Spleen (tissue), 11 donors: ENCODE measurements around the gene ARHGAP25. TPM values are rescaled to one million over a fixed set of nuclear protein-coding genes. Genes with fewer than 3 reads are reported as not detected.

Source experiments
- DNase-seq: peaks from one replicate; pipeline ENCODE4 v3.0.0-alpha.2; 2020
- H3K27ac ChIP-seq, 8 donors: fragments of 200-600 bp; sonication (generic) in 7 of 8; 1 replicate in 4 of 8; 2 replicates in 4 of 8; pipeline versions ENCODE4 v1.5.0 to v1.8.0; 2016 to 2021; ENCODE audit warnings: inconsistent platforms in 4 of 8, mild to moderate bottlenecking in 4 of 8, moderate library complexity in 1 of 8
- H3K27me3 ChIP-seq, 7 donors: fragments of 200-600 bp; sonication (generic) in 6 of 7; replicated peaks in 1 of 7; 1 replicate in 4 of 7; 2 replicates in 3 of 7; pipeline versions ENCODE4 v1.5.0 to v1.8.0; 2016 to 2021; ENCODE audit warnings: inconsistent platforms in 3 of 7, mild to moderate bottlenecking in 1 of 7
- H3K36me3 ChIP-seq, 6 donors: fragments of 200-600 bp; sonication (generic) in 5 of 6; 1 replicate in 4 of 6; 2 replicates in 2 of 6; pipeline versions ENCODE4 v1.5.0 to v1.8.0; 2016 to 2021; ENCODE audit warnings: inconsistent platforms in 2 of 6
- H3K4me1 ChIP-seq, 6 donors: fragments of 200-600 bp; sonication (generic) in 5 of 6; 1 replicate in 3 of 6; 2 replicates in 3 of 6; pipeline versions ENCODE4 v1.5.0 to v1.8.0; 2016 to 2021; ENCODE audit warnings: inconsistent platforms in 3 of 6
- H3K4me3 ChIP-seq, 8 donors: fragments of 200-600 bp; sonication (generic) in 7 of 8; 1 replicate in 4 of 8; 2 replicates in 4 of 8; pipeline versions ENCODE4 v1.5.0 to v1.8.0; 2016 to 2021; ENCODE audit warnings: inconsistent platforms in 4 of 8, mild to moderate bottlenecking in 4 of 8, moderate library complexity in 2 of 8
- H3K9me3 ChIP-seq, 8 donors: fragments of 200-600 bp; sonication (generic) in 7 of 8; 1 replicate in 4 of 8; 2 replicates in 4 of 8; pipeline versions ENCODE4 v1.5.0 to v1.8.0; 2016 to 2021; ENCODE audit warnings: inconsistent platforms in 4 of 8
- POLR2A ChIP-seq, 3 donors: fragments of 450-650 bp; IDR thresholded peaks; one replicate each; pipeline ENCODE4 v1.5.1; 2017; ENCODE audit warnings: antibody characterized with exemption in 3 of 3, mild to moderate bottlenecking in 1 of 3
- POLR2AphosphoS5 ChIP-seq, 3 donors: sonication (generic); formaldehyde crosslinking; IDR thresholded peaks; one replicate each; pipeline ENCODE4 v1.5.1; 2017; ENCODE audit warnings: antibody characterized with exemption in 3 of 3
- WGBS, 5 donors: extraction: QIAGEN DNeasy Blood & Tissue Kit in 3 of 5; methylation state at CpG; one replicate each; pipeline versions ENCODE4 v1.1.5 to v1.1.7; 2013 to 2018; 5-methylcytosine and 5-hydroxymethylcytosine counted together
- intact Hi-C: fragments of 100-400 bp; cut with DNase I; formaldehyde crosslinking; loops from one replicate; pipeline ENCODE4 v1.15.0; 2023; ENCODE audit warnings: low total_unique reads
- polyA plus RNA-seq, 3 donors: library from polyadenylated mRNA; stranded (reverse); fragments of 200-250 nt; gene quantifications; one replicate each; pipeline ENCODE4 v1.2.1, GENCODE V29; 2013
- total RNA-seq, 7 donors: library from RNA; depleted of rRNA in 3 of 7; stranded (reverse); fragments of >200 nt in 3 of 7; fragmentation: NEBNext Ultra II Directional in 4 of 7; extraction: Animal tissue kit (Norgen Biotek cat#: 25700) in 4 of 7; gene quantifications; one replicate each; pipeline versions ENCODE4 v1.1.0 to v1.2.1, GENCODE V29; 2016 to 2021
- TF ChIP-seq, protein P1 (sequence below), 11 experiments: fragments of 200-600 bp in 7 of 11; fragments of 450-650 bp in 4 of 11; sonication (generic) in 4 of 11; IDR thresholded peaks in 8 of 11; conservative IDR thresholded peaks in 3 of 11; 1 replicate in 7 of 11; 2 replicates in 4 of 11; pipeline versions ENCODE4 v1.4.0 to v1.8.0; 2016 to 2021; ENCODE audit warnings: antibody characterized with exemption in 11 of 11, inconsistent platforms in 4 of 11, mild to moderate bottlenecking in 1 of 11
- donor health status: healthy with polysubstance abuse.
- donor health status: DM: no; HTN: no; CAD: no; lungs with moderate emphysema.
- donor health status: DM: no; HTN: no; CAD: no.
- donor health status: Bipolar disorder and iron deficiency.
- donor health status: healthy.
- donor health status: DM: no; HTN: no; CAD: no.
- donor health status: DM: yes; HTN: yes; CAD: no.

The ARHGAP25 gene
- total and polyA plus RNA-seq, 10 donors: 72.0 to 173 (median 130) TPM

GRCh38 chr2:68835621-68836020, 101.0 kb downstream of the ARHGAP25 start:
- no peaks in the 10 kb centered on the region for H3K36me3 ChIP-seq
- peak overlapping the region in 7 of 8 donors; percentile 76 to 92 (median 85) for H3K27ac ChIP-seq
- intact Hi-C loops: no loop called here
- H3K4me1 ChIP-seq: peaks cover 31 to 81% (median 68%) of the 10 kb centered on the region in 6 donors
- no peak for DNase-seq
- no peaks in the 10 kb centered on the region for H3K27me3 ChIP-seq
- 25 to 67% (median 45%) methylated on average over 1 of the region's 1 CpG for whole genome bisulfite sequencing, 5 donors
- no peaks in the 10 kb centered on the region for H3K9me3 ChIP-seq
- no peak for TF ChIP-seq POLR2AphosphoS5 (IDR thresholded peaks at IDR 0.05)
- TF ChIP-seq, protein P1, sequence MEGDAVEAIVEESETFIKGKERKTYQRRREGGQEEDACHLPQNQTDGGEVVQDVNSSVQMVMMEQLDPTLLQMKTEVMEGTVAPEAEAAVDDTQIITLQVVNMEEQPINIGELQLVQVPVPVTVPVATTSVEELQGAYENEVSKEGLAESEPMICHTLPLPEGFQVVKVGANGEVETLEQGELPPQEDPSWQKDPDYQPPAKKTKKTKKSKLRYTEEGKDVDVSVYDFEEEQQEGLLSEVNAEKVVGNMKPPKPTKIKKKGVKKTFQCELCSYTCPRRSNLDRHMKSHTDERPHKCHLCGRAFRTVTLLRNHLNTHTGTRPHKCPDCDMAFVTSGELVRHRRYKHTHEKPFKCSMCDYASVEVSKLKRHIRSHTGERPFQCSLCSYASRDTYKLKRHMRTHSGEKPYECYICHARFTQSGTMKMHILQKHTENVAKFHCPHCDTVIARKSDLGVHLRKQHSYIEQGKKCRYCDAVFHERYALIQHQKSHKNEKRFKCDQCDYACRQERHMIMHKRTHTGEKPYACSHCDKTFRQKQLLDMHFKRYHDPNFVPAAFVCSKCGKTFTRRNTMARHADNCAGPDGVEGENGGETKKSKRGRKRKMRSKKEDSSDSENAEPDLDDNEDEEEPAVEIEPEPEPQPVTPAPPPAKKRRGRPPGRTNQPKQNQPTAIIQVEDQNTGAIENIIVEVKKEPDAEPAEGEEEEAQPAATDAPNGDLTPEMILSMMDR (IDR thresholded peaks at IDR 0.05 in 8 of 11, conservative IDR thresholded peaks at IDR 0.05 in 3 of 11): no peak
- no peak for TF ChIP-seq POLR2A (IDR thresholded peaks at IDR 0.05)
- H3K4me3 ChIP-seq: peak overlapping the region in 1 of 8 donors; percentile 50

DNA sequence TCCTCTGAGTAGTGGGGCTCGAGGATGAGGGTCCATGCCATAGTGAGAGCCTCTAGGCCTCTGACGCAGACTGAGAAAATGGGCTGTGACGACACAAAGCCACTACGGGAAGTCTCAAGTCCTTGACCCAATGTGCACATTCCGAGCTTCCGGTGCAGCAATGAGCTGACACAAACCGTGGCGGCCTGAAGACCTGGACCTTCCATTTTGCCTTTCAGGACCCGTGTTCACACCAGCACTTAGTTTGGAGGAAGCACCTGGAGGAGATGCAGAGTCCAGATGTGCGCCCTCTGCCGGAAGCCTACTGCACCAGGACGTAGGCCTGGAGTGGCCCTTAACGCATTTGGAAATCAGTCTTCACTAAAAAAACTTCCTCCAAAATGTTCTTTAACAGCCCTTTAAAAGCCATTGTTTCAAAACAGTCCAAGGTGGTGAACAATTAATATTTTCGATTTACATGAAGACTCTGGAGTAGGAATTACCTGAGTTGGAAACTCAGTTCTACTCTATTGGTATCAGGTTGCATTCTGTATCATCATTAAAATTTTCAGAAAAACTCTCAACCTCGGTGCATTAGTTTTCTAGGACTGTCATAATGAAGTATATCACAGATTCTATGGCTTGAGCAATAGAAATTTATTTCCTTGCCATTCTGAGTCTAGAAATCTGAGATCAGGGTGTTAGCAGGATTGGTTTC, 102.7 kb downstream of the ARHGAP25 start:
- no peaks in the 10 kb centered on the region for H3K9me3 ChIP-seq
- H3K27me3 ChIP-seq: no peaks in the 10 kb centered on the region
- 24 to 55% (median 35%) methylated on average over 14 to 15 of the region's 15 CpGs for WGBS, 5 donors
- DNase-seq: peak; percentile 94
- peak overlapping the region in 1 of 8 donors; percentile 14 for H3K4me3 ChIP-seq
- H3K27ac ChIP-seq: peak overlapping the region in 7 of 8 donors; percentile 24 to 92 (median 85)
- TF ChIP-seq, protein P1 (IDR thresholded peaks at IDR 0.05 in 8 of 11, conservative IDR thresholded peaks at IDR 0.05 in 3 of 11): peak; percentile 67 to 92 (median 86)
- peak in 2 of 3 donors; percentile 66 to 70 for TF ChIP-seq POLR2AphosphoS5 (IDR thresholded peaks at IDR 0.05)
- TF ChIP-seq POLR2A (IDR thresholded peaks at IDR 0.05): no peak
- intact Hi-C loops: no loop called here
- no peaks in the 10 kb centered on the region for H3K36me3 ChIP-seq
- peaks cover 18 to 65% (median 52%) of the 10 kb centered on the region in 6 donors for H3K4me1 ChIP-seq

GRCh38 chr2:68837861-68838341, 103.3 kb downstream of the ARHGAP25 start:
- H3K4me3 ChIP-seq: peak overlapping the region in 1 of 8 donors; percentile 14
- no peaks in the 10 kb centered on the region for H3K9me3 ChIP-seq
- no peaks in the 10 kb centered on the region for H3K27me3 ChIP-seq
- H3K27ac ChIP-seq: peak overlapping the region in 5 of 8 donors; percentile 76 to 92 (median 86)
- 48 to 68% (median 59%) methylated on average over 3 of the region's 3 CpGs for WGBS, 5 donors
- TF ChIP-seq, protein P1 (IDR thresholded peaks at IDR 0.05 in 8 of 11, conservative IDR thresholded peaks at IDR 0.05 in 3 of 11): no peak
- no peak for TF ChIP-seq POLR2A (IDR thresholded peaks at IDR 0.05)
- no peak for TF ChIP-seq POLR2AphosphoS5 (IDR thresholded peaks at IDR 0.05)
- peaks cover 12 to 59% (median 46%) of the 10 kb centered on the region in 6 donors for H3K4me1 ChIP-seq
- no peaks in the 10 kb centered on the region for H3K36me3 ChIP-seq
- no peak for DNase-seq
- intact Hi-C loops: no loop called here

DNA sequence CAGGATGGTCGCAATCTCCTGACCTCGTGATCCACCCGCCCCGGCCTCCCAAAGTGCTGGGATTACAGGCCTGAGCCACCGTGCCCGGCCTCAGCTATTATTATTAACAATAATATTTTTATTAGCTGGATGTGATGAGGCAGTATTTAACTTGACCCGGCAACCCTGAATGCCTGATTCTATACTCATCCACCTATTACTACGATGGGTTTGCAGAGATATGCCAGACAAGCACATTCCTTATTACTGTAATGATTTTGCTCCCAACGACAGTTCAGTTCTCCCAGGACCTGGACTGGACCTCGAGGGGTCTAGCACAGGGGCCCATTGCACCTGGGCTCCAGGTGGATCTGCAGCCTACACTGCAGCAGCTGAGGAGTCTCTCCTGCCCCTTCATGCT, 104.0 kb downstream of the ARHGAP25 start:
- no peaks in the 10 kb centered on the region for H3K36me3 ChIP-seq
- intact Hi-C loops: no loop called here
- no peak for TF ChIP-seq POLR2A (IDR thresholded peaks at IDR 0.05)
- TF ChIP-seq POLR2AphosphoS5 (IDR thresholded peaks at IDR 0.05): no peak
- TF ChIP-seq, protein P1 (IDR thresholded peaks at IDR 0.05 in 8 of 11, conservative IDR thresholded peaks at IDR 0.05 in 3 of 11): no peak
- WGBS, 5 donors: 87 to 95% (median 93%) methylated on average over 10 of the region's 10 CpGs
- no peaks in the 10 kb centered on the region for H3K9me3 ChIP-seq
- H3K4me1 ChIP-seq: peaks cover 9 to 51% (median 40%) of the 10 kb centered on the region in 6 donors
- DNase-seq: no peak
- no peak overlapping the region for H3K4me3 ChIP-seq
- H3K27ac ChIP-seq: no peak overlapping the region
- H3K27me3 ChIP-seq: no peaks in the 10 kb centered on the region
